SK-N-SH (cell line): Measurements from ENCODE around the gene MRPL53. TPM values are rescaled to one million over a fixed set of nuclear protein-coding genes. Genes with fewer than 3 reads are reported as not detected.

Experiments
- CTCF ChIA-PET: fragments of 300-600, 350-600 bp; formaldehyde crosslinking; extraction: SDS; loops from one replicate; lab custom pipeline; 2021; lab: Yijun Ruan, JAX
- POLR2A ChIA-PET: fragments of 350-600 bp; sonication (Branson Sonifier 250); formaldehyde crosslinking; extraction: SDS; loops from one replicate; lab custom pipeline; 2020; ENCODE audit warnings: antibody characterized with exemption, inconsistent platforms; lab: Yijun Ruan, JAX
- DNase-seq: peaks from one replicate; pipeline ENCODE4 v3.0.0; 2012
- H2AFZ ChIP-seq: fragments of 200-600 bp; sonication (generic); 2 replicates; pipeline ENCODE4 v1.8.1; 2016; ENCODE audit warnings: antibody characterized with exemption, mild to moderate bottlenecking, low read depth
- H3F3A ChIP-seq: fragments of 200-600 bp; sonication (generic); replicated peaks from 2 replicates; pipeline ENCODE3; 2016; ENCODE audit warnings: antibody characterized with exemption, mild to moderate bottlenecking; ENCODE audit not compliant: insufficient read depth
- H3K27ac ChIP-seq, 2 experiments: fragments of 200-500 bp in 1 of 2; fragments of 200-600 bp in 1 of 2; sonication (Bioruptor generic) in 1 of 2; sonication (generic), shearing (Covaris generic) in 1 of 2; 2 replicates each; pipeline versions ENCODE4 v1.5.1 to v1.6.1; 2014 to 2016; ENCODE audit warnings: low read depth in 2 of 2, inconsistent platforms in 1 of 2, low read length in 1 of 2, mild to moderate bottlenecking in 1 of 2, mixed read lengths in 1 of 2
- H3K27me3 ChIP-seq: fragments of 200-600 bp; sonication (generic), shearing (Covaris generic); 2 replicates; pipeline ENCODE4 v1.6.1; 2016; ENCODE audit warnings: mixed run types; ENCODE audit not compliant: insufficient read depth
- H3K36me3 ChIP-seq, 2 experiments: fragments of 200-500 bp in 1 of 2; fragments of 200-600 bp in 1 of 2; sonication (Bioruptor generic) in 1 of 2; sonication (generic) in 1 of 2; replicated peaks in 1 of 2; 2 replicates each; pipeline versions ENCODE3 to v1.5.1; 2014 to 2016; ENCODE audit warnings: low read length in 1 of 2, mild to moderate bottlenecking in 1 of 2; ENCODE audit not compliant: insufficient read depth in 2 of 2, control insufficient read depth in 1 of 2
- H3K4me1 ChIP-seq, 2 experiments: fragments of 200-500 bp in 1 of 2; fragments of 200-600 bp in 1 of 2; sonication (Bioruptor generic) in 1 of 2; sonication (generic), shearing (Covaris generic) in 1 of 2; 2 replicates each; pipeline versions ENCODE4 v1.5.1 to v1.6.1; 2014 to 2016; ENCODE audit warnings: low read depth in 1 of 2, low read length in 1 of 2, mixed run types in 1 of 2; ENCODE audit not compliant: insufficient read depth in 2 of 2, control insufficient read depth in 1 of 2
- H3K4me2 ChIP-seq: fragments of 200-600 bp; sonication (generic), shearing (Covaris generic); 2 replicates; pipeline ENCODE4 v1.6.1; 2017; ENCODE audit warnings: mixed run types
- H3K4me3 ChIP-seq, 2 experiments: fragments of 200-500 bp in 1 of 2; fragments of 200-600 bp in 1 of 2; sonication (Bioruptor generic) in 1 of 2; sonication (generic), shearing (Covaris generic) in 1 of 2; 2 replicates each; pipeline versions ENCODE4 v1.5.1 to v1.8.1; 2014 to 2016; ENCODE audit warnings: low read depth in 2 of 2, inconsistent platforms in 1 of 2, low read length in 1 of 2, mild to moderate bottlenecking in 1 of 2, mixed read lengths in 1 of 2, moderate library complexity in 1 of 2
- H3K79me2 ChIP-seq: fragments of 200-600 bp; sonication (generic); 2 replicates; pipeline ENCODE4 v1.8.1; 2017; ENCODE audit warnings: mild to moderate bottlenecking; ENCODE audit not compliant: insufficient read depth
- H3K9ac ChIP-seq: fragments of 200-600 bp; sonication (generic); 2 replicates; pipeline ENCODE4 v1.6.1; 2017; ENCODE audit warnings: mixed run types
- H3K9me2 ChIP-seq: fragments of 200-600 bp; sonication (generic); 2 replicates; pipeline ENCODE4 v1.6.1; 2017; ENCODE audit warnings: mixed run types
- H3K9me3 ChIP-seq: fragments of 200-600 bp; sonication (generic); 2 replicates; pipeline ENCODE4 v1.6.1; 2017; ENCODE audit warnings: mixed run types, mild to moderate bottlenecking, moderate library complexity
- H4K20me1 ChIP-seq: fragments of 200-600 bp; sonication (generic); 2 replicates; pipeline ENCODE4 v1.6.1; 2017; ENCODE audit warnings: mild to moderate bottlenecking, mixed run types; ENCODE audit not compliant: insufficient read depth
- FOXM1 ChIP-seq: IDR thresholded peaks from 2 replicates; pipeline ENCODE4 v1.4.0; 2012; ENCODE audit warnings: low read depth, mild to moderate bottlenecking
- GATA2 ChIP-seq: sonication (generic); formaldehyde crosslinking; IDR thresholded peaks from 2 replicates; pipeline ENCODE4 v1.5.0; 2020; ENCODE audit warnings: mild to moderate bottlenecking, missing genetic modification reagents
- JUND ChIP-seq: IDR thresholded peaks from 2 replicates; pipeline ENCODE4 v1.4.0; 2012
- MAX ChIP-seq: IDR thresholded peaks from 2 replicates; pipeline ENCODE4 v1.4.0; 2012; ENCODE audit warnings: low read depth
- MXI1 ChIP-seq: IDR thresholded peaks from 2 replicates; pipeline ENCODE4 v1.6.1; 2012; ENCODE audit warnings: mild to moderate bottlenecking, low read depth, low read length, improper control_type of control experiment
- WGBS: methylation state at CpG from one replicate; pipeline ENCODE4 v1.1.6; 2017; ENCODE audit warnings: low lambda C conversion rate; 5-methylcytosine and 5-hydroxymethylcytosine counted together
- polyA plus RNA-seq, 3 experiments: library from polyadenylated mRNA; depleted of rRNA; stranded (reverse); fragments of >200 nt; gene quantifications; 2 replicates each; pipeline ENCODE4 v1.2.3, GENCODE V29; 2012

MRPL53 gene
- polyA plus RNA-seq, 1 of the 3 experiments (the other 2 are of a cell fraction) = 95.0 TPM

GRCh38 chr2:74424139-74424992, 48.1 kb downstream of the MRPL53 start:
- no peak for TF ChIP-seq FOXM1
- 0 out of 2 replicates have a peak, but pooled peaks have one; percentile 3 for TF ChIP-seq JUND
- H3K4me3 ChIP-seq = no peak overlapping the region
- WGBS = 88% methylated on average over 5 of the region's 5 CpGs
- peaks cover 0 to 16% of the 10 kb centered on the region in 2 experiments; a peak in 1 of 4 replicates for H3K4me1 ChIP-seq
- no peak overlapping the region for H3K4me2 ChIP-seq
- peaks cover 6 to 37% of the 10 kb centered on the region in 2 experiments for H3K36me3 ChIP-seq
- ChIA-PET POLR2A (interaction anchor here (1.0 to 2.7 kb wide), 2 partner anchors 15 to 34 kb away, joined by 3 to 15 read pairs; partner anchors contain the start of gene WBP1), CTCF (interaction anchor here (1.1 kb wide), 1 partner anchor 14 kb away, joined by 3 read pairs; no protein-coding TSS in a partner anchor)
- H3K9me3 ChIP-seq = no peaks in the 10 kb centered on the region
- no peak for DNase-seq
- H3K27me3 ChIP-seq = no peaks in the 10 kb centered on the region
- no peaks in the 10 kb centered on the region for H3K9me2 ChIP-seq
- no peaks in the 10 kb centered on the region for H3K79me2 ChIP-seq
- H3K27ac ChIP-seq = no peak overlapping the region
- H2AFZ ChIP-seq = no peak overlapping the region
- no peak overlapping the region for H3K9ac ChIP-seq
- no peaks in the 10 kb centered on the region for H4K20me1 ChIP-seq
- H3F3A ChIP-seq = peaks cover 8% of the 10 kb centered on the region

- H4K20me1 ChIP-seq = no peaks in the 10 kb centered on the region
- POLR2A ChIA-PET = interaction anchor here (1.0 to 3.1 kb wide), 3 partner anchors 35 to 49 kb away, joined by 3 to 28 read pairs (median 3); partner anchors contain the start of gene WBP1
Observed at GRCh38 chr2:74423231-74424095, 49.0 kb downstream of the MRPL53 start.

More at GRCh38 chr2:74423231-74424095, 49.0 kb downstream of the MRPL53 start:
- Histone ChIP-seq H3K4me2 (no peak overlapping the region), H2AFZ (no peak overlapping the region), H3K36me3 (peaks cover 6 to 30% of the 10 kb centered on the region in 2 experiments), H3K9ac (no peak overlapping the region), H3K79me2 (no peaks in the 10 kb centered on the region), H3K9me3 (no peaks in the 10 kb centered on the region), H3K27ac (no peak overlapping the region), H3K27me3 (no peaks in the 10 kb centered on the region), H3F3A (peaks cover 8% of the 10 kb centered on the region), H3K4me1 (peaks cover 0 to 16% of the 10 kb centered on the region in 2 experiments; a peak in 1 of 4 replicates), H3K4me3 (no peak overlapping the region), H3K9me2 (no peaks in the 10 kb centered on the region)
- 89% methylated on average over 8 of the region's 9 CpGs for WGBS
- CTCF ChIA-PET = interaction anchor here (1.0 to 3.8 kb wide), 5 partner anchors 10 to 108 kb away, joined by 3 to 22 read pairs (median 4); partner anchors contain the start of gene INO80B
- peak; percentile 5 for DNase-seq
- TF ChIP-seq GATA2 (CRISPR knock-in tag) (no peak), MAX (no peak), MXI1 (no peak)

Other genes starting within 250 kb of the MRPL53 start
- 0.25 and 1.1 TPM in 2 replicates for gene SLC4A5, start 129.3 kb downstream of the MRPL53 start, polyA plus RNA-seq (2012; rRNA removed)
- gene DCTN1, start 92.4 kb downstream of the MRPL53 start, polyA plus RNA-seq (2012; rRNA removed) = 88.9 and 91.1 TPM in 2 replicates
- 1.2 and 2.5 TPM in 2 replicates for gene C2orf81, start 51.1 kb downstream of the MRPL53 start, polyA plus RNA-seq (2012; rRNA removed)
- 50.7 and 61.6 TPM in 2 replicates for gene WDR54, start 51.0 kb downstream of the MRPL53 start, polyA plus RNA-seq (2012; rRNA removed)
- gene RTKN, start 30.7 kb downstream of the MRPL53 start, polyA plus RNA-seq (2012; rRNA removed) = 22.6 and 23.4 TPM in 2 replicates
- 41.7 and 48.4 TPM in 2 replicates for gene INO80B, start 17.6 kb downstream of the MRPL53 start, polyA plus RNA-seq (2012; rRNA removed)
- 184 and 193 TPM in 2 replicates for gene WBP1, start 14.2 kb downstream of the MRPL53 start, polyA plus RNA-seq (2012; rRNA removed)
- gene MOGS, start 7.3 kb downstream of the MRPL53 start, polyA plus RNA-seq (2012; rRNA removed) = 69.3 and 69.4 TPM in 2 replicates
- gene CCDC142, start 10.3 kb upstream of the MRPL53 start, polyA plus RNA-seq (2012; rRNA removed) = 8.7 and 13.1 TPM in 2 replicates
- gene TTC31, start 10.4 kb upstream of the MRPL53 start, polyA plus RNA-seq (2012; rRNA removed) = 27.9 and 38.0 TPM in 2 replicates
- 0.03 TPM in 1 of 2 replicates, not detected in the other for gene LBX2, start 26.9 kb upstream of the MRPL53 start, polyA plus RNA-seq (2012; rRNA removed)
- 44.9 and 46.4 TPM in 2 replicates for gene PCGF1, start 35.0 kb upstream of the MRPL53 start, polyA plus RNA-seq (2012; rRNA removed)
- gene TLX2, start 41.8 kb upstream of the MRPL53 start, polyA plus RNA-seq (2012; rRNA removed) = 24.5 and 25.6 TPM in 2 replicates
- gene DQX1, start 53.6 kb upstream of the MRPL53 start, polyA plus RNA-seq (2012; rRNA removed) = 1.6 and 1.8 TPM in 2 replicates
- gene AUP1, start 57.0 kb upstream of the MRPL53 start, polyA plus RNA-seq (2012; rRNA removed) = 118 and 151 TPM in 2 replicates
- gene HTRA2, start 57.3 kb upstream of the MRPL53 start, polyA plus RNA-seq (2012; rRNA removed) = 55.7 and 60.4 TPM in 2 replicates
- gene LOXL3, start 81.3 kb upstream of the MRPL53 start, polyA plus RNA-seq (2012; rRNA removed) = 47.9 and 59.3 TPM in 2 replicates
- 25.3 and 28.1 TPM in 2 replicates for gene DOK1, start 82.0 kb upstream of the MRPL53 start, polyA plus RNA-seq (2012; rRNA removed)
- gene M1AP, start 175.7 kb upstream of the MRPL53 start, polyA plus RNA-seq (2012; rRNA removed) = 0.02 and 0.03 TPM in 2 replicates
- 17.3 and 19.1 TPM in 2 replicates for gene SEMA4F, start 181.6 kb upstream of the MRPL53 start, polyA plus RNA-seq (2012; rRNA removed)